GM23338 (cell line): ENCODE measurements around the gene ABCB11. TPM values are rescaled to one million over a fixed set of nuclear protein-coding genes. Genes with fewer than 3 reads are reported as not detected.

Source experiments
- ATAC-seq: fragments of 200-7000 bp; cut with Tn5 transposase; 3 replicates; pipeline ENCODE4 v1.9.1; 2020
- DNase-seq: peaks from one replicate; pipeline ENCODE4 v3.0.0-alpha.2; 2015; ENCODE audit warnings: low spot score
- H2AFZ ChIP-seq: fragments of 200-600 bp; sonication (generic); 2 replicates; pipeline ENCODE4 v1.8.0; 2016; ENCODE audit warnings: antibody characterized with exemption, mild to moderate bottlenecking, moderate library complexity
- H3F3A ChIP-seq: fragments of 200-600 bp; sonication (generic); replicated peaks from 2 replicates; pipeline ENCODE4 v1.8.0; 2017; ENCODE audit warnings: antibody characterized with exemption, mixed run types, low read depth
- H3K27ac ChIP-seq: fragments of 200-600 bp; sonication (generic); 2 replicates; pipeline ENCODE4 v1.6.1; 2016; ENCODE audit warnings: low read depth
- H3K27me3 ChIP-seq: fragments of 200-600 bp; sonication (generic); 2 replicates; pipeline ENCODE4 v1.8.0; 2016; ENCODE audit warnings: mild to moderate bottlenecking, mixed run types, moderate library complexity; ENCODE audit not compliant: insufficient read depth
- H3K36me3 ChIP-seq: fragments of 200-600 bp; sonication (generic); 2 replicates; pipeline ENCODE4 v1.8.0; 2016; ENCODE audit warnings: mild to moderate bottlenecking; ENCODE audit not compliant: insufficient read depth
- H3K4me1 ChIP-seq: fragments of 200-600 bp; sonication (generic); 2 replicates; pipeline ENCODE4 v1.8.0; 2016; ENCODE audit warnings: mild to moderate bottlenecking, moderate library complexity; ENCODE audit not compliant: insufficient read depth
- H3K4me2 ChIP-seq: fragments of 200-600 bp; sonication (generic); 2 replicates; pipeline ENCODE4 v1.7.1; 2017; ENCODE audit warnings: mixed run types
- H3K4me3 ChIP-seq: fragments of 200-600 bp; sonication (generic); 2 replicates; pipeline ENCODE4 v1.6.1; 2016; ENCODE audit warnings: mixed run types
- H3K79me2 ChIP-seq: fragments of 200-600 bp; sonication (generic); replicated peaks from 2 replicates; pipeline ENCODE4 v1.8.0; 2017; ENCODE audit warnings: mild to moderate bottlenecking; ENCODE audit not compliant: insufficient read depth
- H3K9me2 ChIP-seq: fragments of 200-600 bp; sonication (generic); 2 replicates; pipeline ENCODE4 v1.8.0; 2017; ENCODE audit not compliant: insufficient read depth
- H4K20me1 ChIP-seq: fragments of 200-600 bp; sonication (generic); replicated peaks from 2 replicates; pipeline ENCODE4 v1.8.0; 2017; ENCODE audit warnings: mild to moderate bottlenecking; ENCODE audit not compliant: insufficient read depth
- H3K27ac Mint-ChIP-seq: 2 replicates; pipeline ENCODE4 v1.8.0; 2020; ENCODE audit warnings: inconsistent platforms, mild to moderate bottlenecking, moderate library complexity, mixed read lengths
- H3K27me3 Mint-ChIP-seq: 3 replicates; pipeline ENCODE4 v1.8.0; 2022; ENCODE audit warnings: low read depth, mild to moderate bottlenecking, moderate library complexity, mixed read lengths, inconsistent platforms; ENCODE audit not compliant: insufficient read depth, poor library complexity
- H3K36me3 Mint-ChIP-seq: 3 replicates; pipeline ENCODE4 v1.8.0; 2021; ENCODE audit warnings: low read depth, mild to moderate bottlenecking, inconsistent platforms, moderate library complexity, mixed read lengths
- H3K4me1 Mint-ChIP-seq: 3 replicates; pipeline ENCODE4 v1.8.0; 2020; ENCODE audit warnings: mild to moderate bottlenecking, inconsistent platforms, mixed read lengths
- H3K4me3 Mint-ChIP-seq: 3 replicates; pipeline ENCODE4 v1.8.0; 2021; ENCODE audit warnings: moderate library complexity, mild to moderate bottlenecking, inconsistent platforms, mixed read lengths
- H3K9me3 Mint-ChIP-seq: 3 replicates; pipeline ENCODE4 v1.8.0; 2020; ENCODE audit warnings: moderate library complexity, mild to moderate bottlenecking, inconsistent platforms, mixed read lengths
- CREB1 ChIP-seq: fragments of 250-450 bp; sonication (Bioruptor Pico); IDR thresholded peaks from 2 replicates; pipeline ENCODE4 v1.5.0; 2020; ENCODE audit warnings: low read depth, mild to moderate bottlenecking, moderate library complexity
- ETS1 ChIP-seq: IDR thresholded peaks from 2 replicates; pipeline ENCODE4 v1.6.1; 2016; ENCODE audit warnings: antibody characterized with exemption
- EZH2 ChIP-seq: fragments of 200-600 bp; sonication (generic); IDR thresholded peaks from one replicate; pipeline ENCODE4 v1.8.0; 2017; ENCODE audit warnings: antibody characterized with exemption, mild to moderate bottlenecking, low read depth; ENCODE audit not compliant: unreplicated experiment
- EZH2phosphoT487 ChIP-seq: fragments of 200-600 bp; sonication (generic); IDR thresholded peaks from one replicate; pipeline ENCODE4 v1.8.1; 2018; ENCODE audit warnings: antibody characterized with exemption; ENCODE audit not compliant: unreplicated experiment
- JUNB ChIP-seq: IDR thresholded peaks from one replicate; pipeline ENCODE4 v1.6.1; 2016; ENCODE audit warnings: antibody characterized with exemption; ENCODE audit not compliant: unreplicated experiment
- NANOG ChIP-seq: IDR thresholded peaks from 2 replicates; pipeline ENCODE4 v1.6.1; 2016; ENCODE audit warnings: antibody characterized with exemption, borderline replicate concordance
- POLR2AphosphoS5 ChIP-seq: IDR thresholded peaks from 2 replicates; pipeline ENCODE4 v1.6.1; 2016; ENCODE audit warnings: antibody characterized with exemption, low read depth
- REST ChIP-seq: IDR thresholded peaks from one replicate; pipeline ENCODE4 v1.6.1; 2018; ENCODE audit warnings: antibody characterized with exemption; ENCODE audit not compliant: unreplicated experiment
- STAT1 ChIP-seq: IDR thresholded peaks from one replicate; pipeline ENCODE4 v1.6.1; 2016; ENCODE audit warnings: antibody characterized with exemption; ENCODE audit not compliant: unreplicated experiment
- ZNF114 ChIP-seq: fragments of 250-450 bp; sonication (Bioruptor Pico); IDR thresholded peaks from 2 replicates; pipeline ENCODE4 v1.5.0; 2020; ENCODE audit warnings: mild to moderate bottlenecking, moderate library complexity
- ZNF331 ChIP-seq: fragments of 250-450 bp; sonication (Bioruptor Pico); IDR thresholded peaks from 2 replicates; pipeline ENCODE4 v1.5.0; 2020; ENCODE audit warnings: low read depth, mild to moderate bottlenecking, moderate library complexity
- polyA plus RNA-seq: library from polyadenylated mRNA; unstranded; fragments of >200 nt; fragmentation: Nextera tagmentation; extraction: Ambion mirVana; gene quantifications from 2 replicates; pipeline ENCODE4 v1.2.1, GENCODE V29; 2016
- total RNA-seq: library from RNA; depleted of rRNA; stranded (reverse); fragments of >200 nt; shearing (Covaris generic); gene quantifications from 2 replicates; pipeline ENCODE4 v1.2.3, GENCODE V29; 2014
- TF ChIP-seq, protein P1 (sequence below): fragments of 250-450 bp; sonication (Bioruptor Pico); IDR thresholded peaks from 2 replicates; pipeline ENCODE4 v1.5.0; 2020; ENCODE audit warnings: mild to moderate bottlenecking, moderate library complexity
- TF ChIP-seq, protein P2 (sequence below), 2 experiments: fragments of 200-600 bp in 1 of 2; sonication (generic) in 1 of 2; conservative IDR thresholded peaks; 2 replicates each; pipeline versions ENCODE4 v1.5.1 to v1.6.1; 2016 to 2017; ENCODE audit warnings: antibody characterized with exemption in 2 of 2, low read depth in 2 of 2, mild to moderate bottlenecking in 2 of 2, moderate library complexity in 1 of 2

ABCB11 gene
- total and polyA plus RNA-seq, 2 experiments from 2014 or later = not detected

GRCh38 chr2:168998609-168999211 lies 32.4 kb downstream of the ABCB11 start:
- Histone ChIP-seq H3K4me1 (no peaks in the 10 kb centered on the region), H3K36me3 (no peaks in the 10 kb centered on the region), H2AFZ (no peak overlapping the region), H3K27ac (no peak overlapping the region), H3F3A (no peaks in the 10 kb centered on the region), H4K20me1 (no peaks in the 10 kb centered on the region), H3K79me2 (no peaks in the 10 kb centered on the region), H3K27me3 (no peaks in the 10 kb centered on the region), H3K4me2 (no peak overlapping the region), H3K4me3 (no peak overlapping the region), H3K9me2 (no peaks in the 10 kb centered on the region)
- H3K9me3 Mint-ChIP-seq = no peaks in the 10 kb centered on the region; the same call in 2 of the 3 replicates
- no peak for DNase-seq
- no peaks in the 10 kb centered on the region for H3K4me1 Mint-ChIP-seq
- TF ChIP-seq, protein P1, sequence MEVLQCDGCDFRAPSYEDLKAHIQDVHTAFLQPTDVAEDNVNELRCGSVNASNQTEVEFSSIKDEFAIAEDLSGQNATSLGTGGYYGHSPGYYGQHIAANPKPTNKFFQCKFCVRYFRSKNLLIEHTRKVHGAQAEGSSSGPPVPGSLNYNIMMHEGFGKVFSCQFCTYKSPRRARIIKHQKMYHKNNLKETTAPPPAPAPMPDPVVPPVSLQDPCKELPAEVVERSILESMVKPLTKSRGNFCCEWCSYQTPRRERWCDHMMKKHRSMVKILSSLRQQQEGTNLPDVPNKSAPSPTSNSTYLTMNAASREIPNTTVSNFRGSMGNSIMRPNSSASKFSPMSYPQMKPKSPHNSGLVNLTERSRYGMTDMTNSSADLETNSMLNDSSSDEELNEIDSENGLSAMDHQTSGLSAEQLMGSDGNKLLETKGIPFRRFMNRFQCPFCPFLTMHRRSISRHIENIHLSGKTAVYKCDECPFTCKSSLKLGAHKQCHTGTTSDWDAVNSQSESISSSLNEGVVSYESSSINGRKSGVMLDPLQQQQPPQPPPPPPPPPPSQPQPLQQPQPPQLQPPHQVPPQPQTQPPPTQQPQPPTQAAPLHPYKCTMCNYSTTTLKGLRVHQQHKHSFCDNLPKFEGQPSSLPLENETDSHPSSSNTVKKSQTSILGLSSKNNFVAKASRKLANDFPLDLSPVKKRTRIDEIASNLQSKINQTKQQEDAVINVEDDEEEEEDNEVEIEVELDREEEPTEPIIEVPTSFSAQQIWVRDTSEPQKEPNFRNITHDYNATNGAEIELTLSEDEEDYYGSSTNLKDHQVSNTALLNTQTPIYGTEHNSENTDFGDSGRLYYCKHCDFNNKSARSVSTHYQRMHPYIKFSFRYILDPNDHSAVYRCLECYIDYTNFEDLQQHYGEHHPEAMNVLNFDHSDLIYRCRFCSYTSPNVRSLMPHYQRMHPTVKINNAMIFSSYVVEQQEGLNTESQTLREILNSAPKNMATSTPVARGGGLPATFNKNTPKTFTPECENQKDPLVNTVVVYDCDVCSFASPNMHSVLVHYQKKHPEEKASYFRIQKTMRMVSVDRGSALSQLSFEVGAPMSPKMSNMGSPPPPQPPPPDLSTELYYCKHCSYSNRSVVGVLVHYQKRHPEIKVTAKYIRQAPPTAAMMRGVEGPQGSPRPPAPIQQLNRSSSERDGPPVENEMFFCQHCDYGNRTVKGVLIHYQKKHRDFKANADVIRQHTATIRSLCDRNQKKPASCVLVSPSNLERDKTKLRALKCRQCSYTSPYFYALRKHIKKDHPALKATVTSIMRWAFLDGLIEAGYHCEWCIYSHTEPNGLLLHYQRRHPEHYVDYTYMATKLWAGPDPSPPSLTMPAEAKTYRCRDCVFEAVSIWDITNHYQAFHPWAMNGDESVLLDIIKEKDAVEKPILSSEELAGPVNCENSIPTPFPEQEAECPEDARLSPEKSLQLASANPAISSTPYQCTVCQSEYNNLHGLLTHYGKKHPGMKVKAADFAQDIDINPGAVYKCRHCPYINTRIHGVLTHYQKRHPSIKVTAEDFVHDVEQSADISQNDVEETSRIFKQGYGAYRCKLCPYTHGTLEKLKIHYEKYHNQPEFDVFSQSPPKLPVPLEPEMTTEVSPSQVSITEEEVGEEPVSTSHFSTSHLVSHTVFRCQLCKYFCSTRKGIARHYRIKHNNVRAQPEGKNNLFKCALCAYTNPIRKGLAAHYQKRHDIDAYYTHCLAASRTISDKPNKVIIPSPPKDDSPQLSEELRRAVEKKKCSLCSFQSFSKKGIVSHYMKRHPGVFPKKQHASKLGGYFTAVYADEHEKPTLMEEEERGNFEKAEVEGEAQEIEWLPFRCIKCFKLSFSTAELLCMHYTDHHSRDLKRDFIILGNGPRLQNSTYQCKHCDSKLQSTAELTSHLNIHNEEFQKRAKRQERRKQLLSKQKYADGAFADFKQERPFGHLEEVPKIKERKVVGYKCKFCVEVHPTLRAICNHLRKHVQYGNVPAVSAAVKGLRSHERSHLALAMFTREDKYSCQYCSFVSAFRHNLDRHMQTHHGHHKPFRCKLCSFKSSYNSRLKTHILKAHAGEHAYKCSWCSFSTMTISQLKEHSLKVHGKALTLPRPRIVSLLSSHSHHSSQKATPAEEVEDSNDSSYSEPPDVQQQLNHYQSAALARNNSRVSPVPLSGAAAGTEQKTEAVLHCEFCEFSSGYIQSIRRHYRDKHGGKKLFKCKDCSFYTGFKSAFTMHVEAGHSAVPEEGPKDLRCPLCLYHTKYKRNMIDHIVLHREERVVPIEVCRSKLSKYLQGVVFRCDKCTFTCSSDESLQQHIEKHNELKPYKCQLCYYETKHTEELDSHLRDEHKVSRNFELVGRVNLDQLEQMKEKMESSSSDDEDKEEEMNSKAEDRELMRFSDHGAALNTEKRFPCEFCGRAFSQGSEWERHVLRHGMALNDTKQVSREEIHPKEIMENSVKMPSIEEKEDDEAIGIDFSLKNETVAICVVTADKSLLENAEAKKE (CRISPR knock-in tag) = no peak
- no peak for TF ChIP-seq EZH2
- no peak for TF ChIP-seq STAT1
- TF ChIP-seq REST = no peak
- TF ChIP-seq ETS1 = no peak
- TF ChIP-seq, protein P2, sequence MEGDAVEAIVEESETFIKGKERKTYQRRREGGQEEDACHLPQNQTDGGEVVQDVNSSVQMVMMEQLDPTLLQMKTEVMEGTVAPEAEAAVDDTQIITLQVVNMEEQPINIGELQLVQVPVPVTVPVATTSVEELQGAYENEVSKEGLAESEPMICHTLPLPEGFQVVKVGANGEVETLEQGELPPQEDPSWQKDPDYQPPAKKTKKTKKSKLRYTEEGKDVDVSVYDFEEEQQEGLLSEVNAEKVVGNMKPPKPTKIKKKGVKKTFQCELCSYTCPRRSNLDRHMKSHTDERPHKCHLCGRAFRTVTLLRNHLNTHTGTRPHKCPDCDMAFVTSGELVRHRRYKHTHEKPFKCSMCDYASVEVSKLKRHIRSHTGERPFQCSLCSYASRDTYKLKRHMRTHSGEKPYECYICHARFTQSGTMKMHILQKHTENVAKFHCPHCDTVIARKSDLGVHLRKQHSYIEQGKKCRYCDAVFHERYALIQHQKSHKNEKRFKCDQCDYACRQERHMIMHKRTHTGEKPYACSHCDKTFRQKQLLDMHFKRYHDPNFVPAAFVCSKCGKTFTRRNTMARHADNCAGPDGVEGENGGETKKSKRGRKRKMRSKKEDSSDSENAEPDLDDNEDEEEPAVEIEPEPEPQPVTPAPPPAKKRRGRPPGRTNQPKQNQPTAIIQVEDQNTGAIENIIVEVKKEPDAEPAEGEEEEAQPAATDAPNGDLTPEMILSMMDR (conservative IDR thresholded peaks at IDR 0.05; ENCODE audit: low read depth in 2 of 2) = no peak
- TF ChIP-seq NANOG = no peak
- no peak for TF ChIP-seq CREB1 (CRISPR knock-in tag)
- no peak for TF ChIP-seq POLR2AphosphoS5
- TF ChIP-seq EZH2phosphoT487 = no peak
- no peak for TF ChIP-seq ZNF331
- TF ChIP-seq JUNB = no peak
- TF ChIP-seq ZNF114 (CRISPR knock-in tag) = no peak
- ATAC-seq = no peak
- H3K4me3 Mint-ChIP-seq = no peak overlapping the region
- H3K27ac Mint-ChIP-seq = no peak overlapping the region
- H3K27me3 Mint-ChIP-seq = no peaks in the 10 kb centered on the region
- no peaks in the 10 kb centered on the region for H3K36me3 Mint-ChIP-seq
